Measurements from ENCODE around the gene CSF2RB.

Gene CSF2RB

DNA sequence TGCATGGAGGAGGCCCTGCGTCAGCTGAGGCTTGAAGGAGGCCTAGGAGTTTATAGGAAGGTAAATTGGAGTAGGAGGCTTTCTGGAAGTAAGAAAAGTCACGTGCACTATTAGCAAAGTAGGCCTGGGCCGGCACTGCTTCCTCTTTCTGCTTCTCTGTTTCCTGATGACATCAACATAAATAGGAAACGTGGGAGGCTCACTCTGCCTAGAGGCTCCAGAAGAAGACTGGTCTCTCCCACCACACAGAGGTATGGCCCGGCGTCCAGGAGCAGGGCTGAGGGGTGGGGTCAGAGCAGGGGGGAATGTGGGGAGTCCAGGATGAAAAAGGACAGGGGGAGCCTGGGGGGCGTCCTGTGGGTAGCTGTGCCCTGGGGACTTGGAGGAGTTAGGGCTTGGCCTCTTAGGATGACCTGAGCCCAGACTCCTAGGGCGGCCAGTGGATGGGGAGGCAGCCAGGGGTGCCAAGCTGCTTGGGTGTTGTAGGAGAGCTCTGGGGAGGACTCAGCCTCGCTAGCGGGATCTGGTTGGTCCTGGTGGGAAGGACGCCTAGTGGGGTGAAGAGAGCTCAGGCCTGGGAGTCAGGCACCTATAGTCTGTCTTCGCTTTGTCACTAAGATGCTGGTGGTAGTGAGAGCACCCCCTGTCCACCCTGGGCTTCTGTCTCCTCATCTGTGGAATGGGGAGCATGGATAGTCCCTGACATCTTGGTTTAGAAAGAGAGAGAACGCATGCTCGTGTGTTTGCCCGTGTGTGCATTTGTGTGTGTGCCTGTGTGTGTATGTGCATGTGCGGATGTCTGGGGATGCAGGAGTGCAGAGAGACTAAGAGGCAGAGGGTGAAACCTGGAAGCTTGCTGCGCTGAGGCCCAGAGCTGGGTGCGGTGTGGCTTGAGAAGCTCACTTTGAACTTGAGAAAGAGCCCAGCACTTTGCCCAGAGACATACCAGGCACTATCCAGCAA is at the start of gene CSF2RB:
CSF2RB (plus strand) TSS at position 202 of the 963 bp plus-strand sequence. CDS start 8,580 bp downstream, outside the sequence.
- DNase-seq = peak; percentile 49 to 71
- TF ChIP-seq GATA1 (IDR thresholded peaks at IDR 0.05; ENCODE audit: low read depth, low read length) (no peak), POLR2A (IDR thresholded peaks at IDR 0.05; ENCODE audit: low read length) (peak; percentile 36)

DNA sequence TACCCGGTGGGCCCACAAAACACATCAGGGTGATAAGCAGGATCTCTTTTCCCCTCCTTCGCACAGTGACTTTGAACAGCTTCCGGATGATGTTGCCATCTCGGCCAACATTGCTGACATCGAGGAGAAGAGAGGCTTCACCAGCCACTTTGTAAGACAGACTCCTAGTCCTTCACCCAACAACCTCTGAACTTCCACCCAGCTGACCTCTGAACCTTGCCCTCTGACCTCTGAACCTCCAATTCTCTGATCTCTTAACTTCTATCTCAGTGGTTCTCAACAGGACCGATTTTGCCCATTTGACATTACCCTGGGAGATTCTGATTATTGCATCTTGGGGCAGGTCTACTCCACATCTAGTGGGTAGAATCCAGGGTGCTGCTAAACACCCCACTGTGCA is 49.4 kb upstream of the CSF2RB start:
- no peak for DNase-seq
- TF ChIP-seq POLR2A (IDR thresholded peaks at IDR 0.05; ENCODE audit: low read length) (no peak), GATA1 (IDR thresholded peaks at IDR 0.05; ENCODE audit: low read depth, low read length) (no peak)

DNA sequence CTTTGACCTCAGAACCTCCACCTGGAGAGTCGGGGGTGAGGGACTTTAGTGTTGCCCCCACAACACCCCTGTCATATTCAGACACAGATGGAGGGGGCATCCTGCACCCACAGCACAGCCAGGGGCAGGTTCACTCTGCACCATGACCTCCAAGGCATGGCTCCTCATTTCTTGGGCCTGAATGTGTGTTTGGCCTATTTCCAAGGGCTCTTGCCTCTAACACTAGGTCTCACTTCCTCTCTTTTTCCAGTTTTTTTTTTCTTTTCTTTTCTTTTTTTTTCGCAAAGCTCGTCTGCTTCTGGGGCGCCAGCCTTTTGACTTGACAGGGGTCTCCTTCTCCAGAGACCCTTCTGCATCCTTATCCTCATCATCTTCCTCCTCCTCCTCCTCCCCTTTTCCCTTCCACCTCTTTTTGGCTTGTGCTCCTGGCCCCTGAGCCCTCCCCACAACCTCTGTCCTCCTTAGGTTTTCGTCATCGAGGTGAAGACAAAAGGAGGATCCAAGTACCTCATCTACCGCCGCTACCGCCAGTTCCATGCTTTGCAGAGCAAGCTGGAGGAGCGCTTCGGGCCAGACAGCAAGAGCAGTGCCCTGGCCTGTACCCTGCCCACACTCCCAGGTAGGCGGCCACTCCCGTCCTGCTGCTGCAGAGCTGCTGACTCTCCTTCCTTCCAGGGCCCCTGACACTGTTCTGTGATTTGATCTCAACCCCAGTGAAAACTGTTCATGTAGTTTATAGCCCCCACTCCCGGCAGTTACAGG is 48.8 kb upstream of the CSF2RB start:
- DNase-seq = no peak
- TF ChIP-seq GATA1 (IDR thresholded peaks at IDR 0.05; ENCODE audit: low read depth, low read length) (no peak), POLR2A (IDR thresholded peaks at IDR 0.05; ENCODE audit: low read length) (no peak)

DNA sequence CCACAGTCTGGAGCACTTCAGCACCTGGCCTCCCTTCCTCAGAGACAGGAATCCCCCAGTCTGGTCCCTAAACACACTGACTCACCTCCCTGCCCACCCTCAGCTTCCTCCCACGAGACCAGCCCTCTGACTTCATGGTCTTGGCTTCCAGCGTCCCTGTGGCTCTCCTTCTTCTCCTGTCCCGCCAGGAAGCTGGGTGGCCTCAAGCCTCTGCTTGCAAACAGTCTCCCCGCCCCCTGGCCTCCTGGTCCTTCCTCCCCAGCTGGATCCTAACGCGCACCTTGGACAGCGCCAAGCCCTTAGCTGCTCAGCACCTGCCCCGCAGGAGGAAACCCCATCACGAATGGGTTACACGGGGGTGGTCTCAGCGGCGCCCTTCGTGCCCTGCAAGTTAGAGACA is 48.1 kb upstream of the CSF2RB start:
- DNase-seq = no peak
- TF ChIP-seq POLR2A (IDR thresholded peaks at IDR 0.05; ENCODE audit: low read length) = no peak
- no peak for TF ChIP-seq GATA1 (IDR thresholded peaks at IDR 0.05; ENCODE audit: low read depth, low read length)

DNA sequence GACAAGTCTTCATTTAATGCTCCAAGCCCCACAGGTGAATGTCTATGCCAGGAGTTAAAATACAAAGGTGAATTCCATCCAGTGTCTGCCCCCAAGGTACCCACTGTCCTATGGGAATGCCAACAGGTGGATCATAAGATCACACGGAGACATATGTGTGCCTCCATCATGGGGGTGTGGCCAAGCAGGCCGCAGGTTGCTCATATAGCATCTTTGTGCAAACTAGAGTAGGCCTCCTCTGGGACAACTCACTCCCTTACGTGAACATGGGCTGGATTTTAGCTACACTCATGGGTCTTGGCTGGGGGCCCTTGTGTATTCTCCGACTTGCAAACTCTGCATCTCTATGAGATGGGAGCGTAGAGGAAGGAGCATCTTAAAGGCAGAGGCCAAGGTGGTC is 45.7 kb upstream of the CSF2RB start:
- DNase-seq = no peak
- TF ChIP-seq GATA1 (IDR thresholded peaks at IDR 0.05; ENCODE audit: low read depth, low read length) (no peak), POLR2A (IDR thresholded peaks at IDR 0.05; ENCODE audit: low read length) (no peak)

DNA sequence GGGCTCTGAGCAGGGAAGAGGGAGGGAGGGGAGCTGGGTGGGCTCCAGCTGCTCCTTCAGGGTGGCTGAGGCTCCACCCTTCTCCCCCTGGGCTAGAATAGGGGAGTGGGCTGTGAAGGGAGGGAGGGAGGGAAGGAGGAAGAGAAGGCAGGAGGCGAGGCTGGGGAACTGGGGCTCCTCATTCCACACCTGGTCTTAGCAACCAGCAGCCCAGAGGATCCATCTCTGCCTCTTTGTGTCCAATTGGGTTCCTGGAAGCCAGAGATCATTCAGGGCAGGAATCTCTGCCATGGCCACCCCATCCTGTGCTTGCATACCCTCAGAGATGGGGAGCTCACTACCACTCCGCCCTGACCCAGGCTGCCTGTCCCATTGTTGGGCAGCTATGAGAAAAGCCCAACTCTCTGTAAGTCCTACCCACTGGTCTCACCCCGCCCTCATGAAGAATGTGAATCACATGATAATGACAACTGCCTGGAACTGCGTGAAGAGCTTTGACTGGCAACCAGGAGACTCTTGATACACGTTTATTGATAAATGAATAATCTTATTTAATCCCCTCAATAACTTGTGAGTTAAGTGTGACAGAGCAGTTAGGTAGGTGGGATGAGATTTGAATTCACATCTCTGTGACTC is 44.8 kb upstream of the CSF2RB start:
- DNase-seq = peak; percentile 12 to 32
- TF ChIP-seq POLR2A (IDR thresholded peaks at IDR 0.05; ENCODE audit: low read length) = no peak

DNA sequence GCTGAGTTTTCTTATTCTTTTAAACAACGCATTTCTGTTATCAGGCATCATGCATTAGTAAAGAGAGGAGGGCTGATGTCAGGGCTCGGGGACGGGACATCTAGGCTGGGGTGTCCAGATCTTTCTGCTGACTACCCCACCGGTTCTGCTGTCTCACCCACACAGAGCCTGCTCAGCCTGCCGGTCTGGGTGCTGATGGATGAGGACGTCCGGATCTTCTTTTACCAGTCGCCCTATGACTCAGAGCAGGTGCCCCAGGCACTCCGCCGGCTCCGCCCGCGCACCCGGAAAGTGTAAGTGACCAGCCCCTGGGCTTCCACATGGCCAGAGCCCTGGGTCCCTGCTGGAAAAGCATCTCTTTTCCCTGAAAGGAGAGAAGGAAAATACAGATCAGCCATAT is 43.2 kb upstream of the CSF2RB start:
- no peak for DNase-seq
- TF ChIP-seq GATA1 (IDR thresholded peaks at IDR 0.05; ENCODE audit: low read depth, low read length) (no peak), POLR2A (IDR thresholded peaks at IDR 0.05; ENCODE audit: low read length) (no peak)

DNA sequence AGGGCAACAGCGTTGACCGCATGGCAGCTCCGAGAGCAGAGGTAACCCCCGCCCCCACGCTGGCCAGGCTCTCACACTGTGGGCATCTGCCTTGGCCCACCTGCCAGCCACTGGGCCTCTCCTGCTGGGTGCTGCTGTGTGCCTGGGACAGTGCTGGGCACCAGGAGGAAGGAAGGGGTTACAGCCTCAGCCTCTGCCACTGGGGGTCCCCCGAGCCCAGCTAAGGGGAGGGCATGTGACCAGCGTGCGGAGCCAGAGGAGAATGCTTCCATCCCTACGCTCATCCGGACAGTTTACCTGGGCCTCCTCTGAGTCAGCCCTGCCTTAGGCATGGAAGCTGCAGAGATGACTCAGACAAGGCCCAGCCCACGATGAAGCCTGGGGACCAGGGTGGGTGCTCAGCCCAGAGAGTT is 41.8 kb upstream of the CSF2RB start:
- DNase-seq = no peak
- TF ChIP-seq GATA1 (IDR thresholded peaks at IDR 0.05; ENCODE audit: low read depth, low read length) (no peak), POLR2A (IDR thresholded peaks at IDR 0.05; ENCODE audit: low read length) (no peak)

DNA sequence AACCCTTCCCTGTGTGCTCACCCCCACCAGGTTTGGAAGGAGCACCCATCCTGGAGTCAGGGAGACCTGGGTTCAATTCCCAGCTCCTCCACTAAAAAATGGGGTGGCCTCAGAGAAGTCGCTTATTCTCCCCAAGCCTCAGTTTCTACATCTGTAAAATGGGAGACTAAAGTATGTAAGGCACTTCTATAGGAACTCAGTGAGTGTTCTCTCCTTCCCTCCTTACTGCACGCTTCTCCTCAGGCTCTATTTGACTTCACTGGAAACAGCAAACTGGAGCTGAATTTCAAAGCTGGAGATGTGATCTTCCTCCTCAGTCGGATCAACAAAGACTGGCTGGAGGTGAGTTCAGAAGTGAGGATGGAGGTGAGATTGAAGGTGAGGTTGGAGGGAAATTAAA is 41.3 kb upstream of the CSF2RB start:
- peak; percentile 27 to 59 for DNase-seq
- no peak for TF ChIP-seq POLR2A (IDR thresholded peaks at IDR 0.05; ENCODE audit: low read length)
- no peak for TF ChIP-seq GATA1 (IDR thresholded peaks at IDR 0.05; ENCODE audit: low read depth, low read length)

DNA sequence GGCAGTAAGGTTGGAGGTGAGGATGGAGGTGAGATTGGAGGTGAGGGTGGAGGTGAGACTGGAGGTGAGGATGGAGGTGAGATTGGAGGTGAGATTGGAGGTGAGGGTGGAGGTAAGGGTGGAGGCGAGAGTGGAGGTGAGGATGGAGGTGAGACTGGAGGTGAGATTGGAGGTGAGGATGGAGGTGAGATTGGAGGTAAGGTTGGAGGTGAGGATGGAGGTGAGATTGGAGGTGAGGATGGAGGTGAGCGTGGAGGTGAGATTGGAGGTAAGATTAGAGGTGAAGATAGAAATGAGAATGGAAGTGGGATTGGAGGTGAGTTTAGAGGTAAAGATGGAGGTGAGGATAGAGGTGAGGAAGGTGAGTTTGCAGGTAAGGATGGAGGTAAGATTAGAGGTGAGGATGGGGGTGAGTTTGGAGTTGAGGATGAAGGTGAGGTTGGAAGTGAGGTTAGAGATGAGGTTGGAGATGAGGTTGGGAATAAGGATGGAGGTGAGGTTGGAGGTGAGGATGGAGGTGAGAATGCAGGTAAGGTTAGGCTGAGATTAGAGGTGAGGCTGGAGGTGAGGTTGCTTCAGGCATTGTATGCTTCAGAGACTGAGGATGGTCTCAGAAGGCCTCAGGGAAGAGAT is 40.4 kb upstream of the CSF2RB start:
- DNase-seq = peak; percentile 25 to 38
- TF ChIP-seq GATA1 (IDR thresholded peaks at IDR 0.05; ENCODE audit: low read depth, low read length) (no peak), POLR2A (IDR thresholded peaks at IDR 0.05; ENCODE audit: low read length) (no peak)

DNA sequence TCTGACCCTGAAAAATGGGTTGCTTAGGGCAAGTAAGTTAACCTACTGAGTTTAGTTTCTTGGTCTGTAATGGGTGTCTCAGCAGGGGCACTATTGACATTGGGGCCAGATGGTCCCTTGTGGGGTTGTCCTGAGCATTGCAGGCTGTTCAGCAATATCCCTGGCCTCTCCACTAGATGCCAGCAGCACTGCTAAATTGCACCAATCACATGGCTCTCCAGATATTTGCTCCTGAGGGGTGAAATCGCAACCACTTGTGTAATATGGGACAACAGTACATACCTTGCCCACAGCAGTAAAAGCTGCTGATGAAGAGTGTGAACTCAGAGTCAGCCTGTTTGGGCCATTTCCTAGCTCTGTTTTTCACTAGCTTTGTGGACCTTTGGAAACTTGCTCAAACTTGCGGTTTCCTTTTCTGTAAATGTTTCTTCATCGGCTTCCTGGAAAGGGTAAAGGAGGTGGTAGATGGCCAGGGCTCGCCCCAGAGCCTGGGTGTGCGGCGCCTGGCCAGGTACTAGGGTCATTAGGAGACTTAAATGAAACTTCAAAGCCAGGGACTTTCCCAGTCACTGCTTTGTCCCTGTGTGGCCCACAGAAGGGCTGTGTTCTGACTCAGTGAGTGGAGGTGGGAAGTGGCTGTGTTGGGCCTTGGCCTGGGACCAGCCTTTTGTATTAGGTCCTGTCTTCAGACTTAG is 39.7 kb upstream of the CSF2RB start:
- TF ChIP-seq GATA1 (IDR thresholded peaks at IDR 0.05; ENCODE audit: low read depth, low read length) = no peak
- no peak for TF ChIP-seq POLR2A (IDR thresholded peaks at IDR 0.05; ENCODE audit: low read length)
- peak; percentile 75 to 83 for DNase-seq

DNA sequence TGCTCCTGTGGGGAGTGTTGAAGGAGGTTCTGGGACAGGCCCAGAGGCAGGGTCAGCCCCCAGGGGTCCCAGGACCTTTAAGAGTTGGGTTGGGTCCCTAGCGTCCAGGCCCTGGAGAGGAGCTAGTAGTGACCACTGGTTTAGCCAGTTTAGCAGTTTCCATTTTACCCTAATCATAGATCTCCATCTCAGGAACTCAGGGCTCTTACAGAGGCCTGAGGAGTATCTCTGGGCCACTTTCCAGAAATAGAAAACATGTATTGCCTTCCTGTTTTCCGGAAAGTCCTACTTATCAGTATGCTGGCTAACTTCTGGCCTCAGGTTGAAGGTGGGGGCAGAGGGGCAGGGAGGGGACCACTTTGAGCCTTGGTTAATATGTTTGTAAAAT is 39.1 kb upstream of the CSF2RB start:
- no peak for DNase-seq
- no peak for TF ChIP-seq GATA1 (IDR thresholded peaks at IDR 0.05; ENCODE audit: low read depth, low read length)
- no peak for TF ChIP-seq POLR2A (IDR thresholded peaks at IDR 0.05; ENCODE audit: low read length)

DNA sequence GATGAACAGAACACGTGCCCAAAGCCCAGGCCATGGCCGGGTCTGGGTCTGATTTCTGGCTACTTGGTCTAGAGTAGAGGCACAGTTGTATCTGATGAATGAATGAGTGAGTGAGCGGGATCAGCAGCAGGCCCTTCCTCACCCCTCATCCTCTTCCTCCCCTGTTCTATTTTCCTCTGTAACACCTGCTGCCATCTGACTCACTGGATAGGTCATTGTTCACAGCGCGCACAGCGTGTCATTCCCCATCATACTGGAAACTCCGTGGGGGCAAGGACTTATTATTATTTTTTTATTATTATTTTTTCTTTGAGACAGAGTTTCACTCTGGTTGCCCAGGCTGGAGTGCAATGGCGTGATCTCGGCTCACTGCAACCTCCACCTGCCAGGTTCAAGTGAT is 38.7 kb upstream of the CSF2RB start:
- TF ChIP-seq POLR2A (IDR thresholded peaks at IDR 0.05; ENCODE audit: low read length) (no peak), GATA1 (IDR thresholded peaks at IDR 0.05; ENCODE audit: low read depth, low read length) (no peak)

More for the DNA sequence above, 38.7 kb upstream of the CSF2RB start:
- DNase-seq = no peak
